Ovary (tissue), 9 donors: Measurements from ENCODE around the gene TAOK2. TPM values are rescaled to one million over a fixed set of nuclear protein-coding genes. Genes with fewer than 3 reads are reported as not detected.
A peak's percentile ranks its signal among the peaks of the same experiment; 100 is the strongest.

Experiments
- DNase-seq, 5 donors: peaks; one replicate each; pipeline ENCODE4 v3.0.0-alpha.2; 2019 to 2020
- H3K27ac ChIP-seq, 2 donors: fragments of 200-600 bp; one replicate each; pipeline versions ENCODE4 v1.5.1 to v1.8.0; 2019 to 2022
- H3K27me3 ChIP-seq: fragments of 200-600 bp; one replicate; pipeline ENCODE4 v1.8.0; 2022
- H3K36me3 ChIP-seq: fragments of 200-600 bp; sonication (generic); one replicate; pipeline ENCODE4 v1.5.1; 2019
- H3K4me1 ChIP-seq: one replicate; pipeline ENCODE4 v1.8.1; 2013; ENCODE audit warnings: mild to moderate bottlenecking, moderate library complexity; ENCODE audit not compliant: insufficient read depth
- H3K4me3 ChIP-seq: fragments of 200-600 bp; sonication (generic); one replicate; pipeline ENCODE4 v1.5.1; 2017
- H3K9me3 ChIP-seq, 2 donors: fragments of 200-600 bp in 1 of 2; sonication (generic) in 1 of 2; one replicate each; pipeline versions ENCODE4 v1.5.1 to v1.8.1; 2013 to 2019; ENCODE audit warnings: mild to moderate bottlenecking in 1 of 2, moderate library complexity in 1 of 2
- CTCF ChIP-seq, 3 donors: fragments of 450-650 bp in 2 of 3; fragments of 200-600 bp in 1 of 3; IDR thresholded peaks; one replicate each; pipeline versions ENCODE4 v1.5.1 to v1.8.0; 2016 to 2022; ENCODE audit warnings: antibody characterized with exemption in 3 of 3, mild to moderate bottlenecking in 1 of 3
- EP300 ChIP-seq: sonication (generic); formaldehyde crosslinking; IDR thresholded peaks from one replicate; pipeline ENCODE4 v1.6.1; 2017; ENCODE audit warnings: antibody characterized with exemption
- POLR2A ChIP-seq: fragments of 450-650 bp; IDR thresholded peaks from one replicate; pipeline ENCODE4 v1.6.1; 2017; ENCODE audit warnings: antibody characterized with exemption, mild to moderate bottlenecking, moderate library complexity
- WGBS, 3 donors: extraction: QIAGEN DNeasy Blood & Tissue Kit in 1 of 3; methylation state at CpG; one replicate each; pipeline versions ENCODE4 v1.1.5 to v1.1.7; 2013 to 2017; 5-methylcytosine and 5-hydroxymethylcytosine counted together
- intact Hi-C, 4 donors: fragments of 100-400 bp; cut with DNase I; formaldehyde crosslinking; loops; one replicate each; pipeline versions ENCODE4 v1.11.0 to v1.15.1; 2022 to 2023
- polyA plus RNA-seq, 2 donors: library from polyadenylated mRNA; stranded (reverse); fragments of 200-250 nt in 1 of 2; fragments of 350-450 nt in 1 of 2; fragmentation: Illumina TruSeq in 1 of 2; extraction: RNeasy Lipid Tissue Mini Kit (QIAGEN cat#74804) in 1 of 2; gene quantifications; one replicate each; pipeline ENCODE4 v1.2.3, GENCODE V29; 2013 to 2014
- total RNA-seq, 7 donors: library from RNA; depleted of rRNA in 2 of 7; stranded (reverse); fragments of >200 nt in 2 of 7; fragmentation: NEBNext Ultra II Directional in 3 of 7; extraction: Animal tissue kit (Norgen Biotek cat#: 25700) in 3 of 7; gene quantifications; one replicate each; pipeline versions ENCODE4 v1.1.0 to v1.2.4, GENCODE V29; 2016 to 2023
- donor health status: DM: no; HTN: no; CAD: no; lungs with moderate emphysema.
- donor health status: DM: no; HTN: no; CAD: no.
- donor health status: Bipolar disorder and iron deficiency.
- donor health status: DM: yes; HTN: yes; CAD: no.
- donor health status: DM: no; HTN: no; CAD: no.
- donor health status: DM: yes; HTN: yes; CAD: no.

TAOK2 gene
- total and polyA plus RNA-seq, 9 donors = 19.4 to 54.0 (median 39.1) TPM

GRCh38 chr16:30027588-30028437, 54.1 kb downstream of the TAOK2 start:
- intact Hi-C loops = loop anchor here in 3 of 4 donors (10.0 kb wide), 2 partner anchors 303 to 333 kb away; no protein-coding TSS in a partner anchor
- Histone ChIP-seq H3K4me3 (no peak overlapping the region), H3K36me3 (no peaks in the 10 kb centered on the region), H3K27me3 (peaks cover 3% of the 10 kb centered on the region), H3K9me3 (no peaks in the 10 kb centered on the region), H3K27ac (no peak overlapping the region), H3K4me1 (no peaks in the 10 kb centered on the region)
- no peak for DNase-seq
- WGBS, 3 donors = 35 to 40% (median 39%) methylated on average over 12 to 13 of the region's 13 CpGs
- TF ChIP-seq EP300 = no peak
- TF ChIP-seq CTCF (IDR thresholded peaks at IDR 0.05) = no peak
- no peak for TF ChIP-seq POLR2A

GRCh38 chr16:30028438-30029076, 54.9 kb downstream of the TAOK2 start:
- no peaks in the 10 kb centered on the region for H3K4me1 ChIP-seq
- H3K9me3 ChIP-seq = no peaks in the 10 kb centered on the region
- DNase-seq = peak in 2 of 5 donors; percentile 39 to 50
- H3K27ac ChIP-seq = no peak overlapping the region
- no peak overlapping the region for H3K4me3 ChIP-seq
- no peaks in the 10 kb centered on the region for H3K36me3 ChIP-seq
- intact Hi-C loops = loop anchor here in 3 of 4 donors (10.0 kb wide), 2 partner anchors 304 to 334 kb away; no protein-coding TSS in a partner anchor
- H3K27me3 ChIP-seq = peaks cover 3% of the 10 kb centered on the region
- TF ChIP-seq EP300 (no peak), CTCF (IDR thresholded peaks at IDR 0.05) (no peak), POLR2A (no peak)
- 8 to 14% (median 12%) methylated on average over 18 of the region's 18 CpGs for WGBS, 3 donors

- H3K27ac ChIP-seq = no peak overlapping the region
- intact Hi-C loops = loop anchor here in 1 of 4 donors (10.0 kb wide), 1 partner anchor 335 kb away; no protein-coding TSS in a partner anchor
- H3K4me1 ChIP-seq = no peaks in the 10 kb centered on the region
- H3K36me3 ChIP-seq = no peaks in the 10 kb centered on the region
- WGBS, 3 donors = 36 to 44% (median 38%) methylated on average over 21 to 23 of the region's 23 CpGs
- DNase-seq = no peak
- no peak overlapping the region for H3K4me3 ChIP-seq
- no peaks in the 10 kb centered on the region for H3K9me3 ChIP-seq
- peaks cover 3% of the 10 kb centered on the region for H3K27me3 ChIP-seq
- TF ChIP-seq EP300 = no peak
- TF ChIP-seq CTCF (IDR thresholded peaks at IDR 0.05) = no peak
- TF ChIP-seq POLR2A = no peak
These were observed 56.5 kb downstream of the TAOK2 start for GRCh38 chr16:30030011-30030685.

GRCh38 chr16:30030841-30031413, 57.3 kb downstream of the TAOK2 start, which contains the start of gene TLCD3B:
TLCD3B (minus strand) TSS chr16:30031271; CDS start chr16:30030527, 744 bp downstream.
- Histone ChIP-seq H3K36me3 (no peaks in the 10 kb centered on the region), H3K27me3 (peaks cover 3% of the 10 kb centered on the region), H3K4me1 (no peaks in the 10 kb centered on the region), H3K27ac (no peak within 1 kb of the TSS), H3K9me3 (no peaks in the 10 kb centered on the region), H3K4me3 (no peak within 1 kb of the TSS)
- 2 to 3% (median 2%) methylated on average over 25 to 27 of the region's 27 CpGs for WGBS, 3 donors
- intact Hi-C loops = loop anchor here in 1 of 4 donors (10.0 kb wide), 1 partner anchor 336 kb away; no protein-coding TSS in a partner anchor
- TF ChIP-seq CTCF (IDR thresholded peaks at IDR 0.05) = no peak
- TF ChIP-seq EP300 = no peak
- no peak for TF ChIP-seq POLR2A
- no peak for DNase-seq
